ENCODE measurements around the gene PHTF1. TPM values are rescaled to one million over a fixed set of nuclear protein-coding genes. Genes with fewer than 3 reads are reported as not detected.
A peak's percentile ranks its signal among the peaks of the same experiment; 100 is the strongest.
"Not testable (repeated sequence)": the region's sequence is repeated elsewhere in the genome, so short reads cannot be mapped to it uniquely, and the experiment has no call there.

PHTF1 gene
- polyA plus RNA-seq, 3 donors = 21.9 to 27.0 (median 26.2) TPM

DNA sequence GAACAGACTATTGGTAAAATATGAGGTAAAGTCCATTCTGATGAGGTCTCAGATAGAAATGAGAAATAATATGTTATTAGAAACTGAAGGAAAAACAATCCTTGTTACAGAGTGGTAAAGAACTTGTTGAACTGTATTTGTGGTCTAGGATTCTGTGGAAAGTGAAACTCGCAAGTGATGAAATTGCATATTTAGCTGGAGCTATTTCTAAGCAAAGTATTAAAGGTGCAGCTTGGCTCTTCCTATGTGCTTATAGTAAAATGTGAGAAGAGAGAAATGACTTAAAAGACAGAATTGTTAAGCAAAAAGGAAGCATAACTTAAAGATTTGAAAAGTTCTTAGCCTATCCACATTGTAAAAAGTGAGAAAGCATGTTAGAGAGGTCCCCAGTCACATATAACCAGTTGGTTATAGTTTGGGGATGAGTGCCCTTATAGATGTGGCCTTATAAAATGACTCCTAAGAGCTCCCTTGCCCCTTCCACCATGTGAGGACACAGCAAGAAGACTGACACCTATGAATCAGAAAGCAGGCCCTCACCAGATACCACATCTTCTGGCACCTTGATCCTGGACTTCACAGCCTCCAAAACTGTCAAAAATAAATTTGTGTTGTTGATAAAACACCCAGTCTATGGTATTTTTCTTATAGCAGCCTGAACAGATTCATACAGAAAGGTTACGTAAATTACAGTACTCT lies 24.8 kb downstream of the PHTF1 start:
- DNase-seq = no peak

GRCh38 chr1:113732802-113733201 lies 26.5 kb downstream of the PHTF1 start:
- DNase-seq = no peak

GRCh38 chr1:113721010-113721409 lies 38.3 kb downstream of the PHTF1 start:
- no peak for DNase-seq

- not testable (repeated sequence) for DNase-seq
These were observed 40.7 kb downstream of the PHTF1 start for GRCh38 chr1:113718621-113719020.

- DNase-seq = not testable (repeated sequence)
These were observed 41.8 kb downstream of the PHTF1 start for GRCh38 chr1:113717506-113717905.

DNA sequence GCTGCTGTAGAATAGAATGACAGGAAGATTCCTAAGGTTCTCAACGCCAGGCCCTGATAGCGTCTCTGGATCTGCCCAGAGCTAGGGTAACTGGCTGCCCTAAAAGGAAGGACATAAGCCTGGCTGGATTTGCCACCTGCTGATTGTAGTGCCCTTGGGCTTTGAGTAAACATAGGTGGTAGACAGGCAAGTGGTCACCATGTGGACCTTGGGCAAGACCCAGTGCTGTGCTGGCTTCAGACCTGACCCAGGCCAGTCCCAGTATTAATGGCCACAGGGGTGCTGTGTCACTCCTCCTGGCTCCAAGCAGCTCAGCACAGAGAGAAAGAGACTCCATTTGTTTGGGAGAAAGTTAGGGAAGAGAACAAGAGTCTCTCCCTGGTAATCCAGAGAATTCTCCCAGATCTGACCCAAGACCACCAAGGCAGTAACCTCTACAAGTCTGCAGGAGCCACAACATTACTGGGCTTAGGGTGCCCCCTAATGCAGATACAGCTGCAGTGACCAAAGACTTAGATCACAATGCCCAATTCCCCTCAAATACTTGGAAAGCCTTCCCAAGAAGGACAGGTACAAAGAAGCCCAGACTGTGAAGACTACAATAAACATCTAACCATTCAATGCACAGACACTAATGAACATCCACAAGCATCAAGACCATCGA lies 44.5 kb downstream of the PHTF1 start:
- DNase-seq = no peak

DNA sequence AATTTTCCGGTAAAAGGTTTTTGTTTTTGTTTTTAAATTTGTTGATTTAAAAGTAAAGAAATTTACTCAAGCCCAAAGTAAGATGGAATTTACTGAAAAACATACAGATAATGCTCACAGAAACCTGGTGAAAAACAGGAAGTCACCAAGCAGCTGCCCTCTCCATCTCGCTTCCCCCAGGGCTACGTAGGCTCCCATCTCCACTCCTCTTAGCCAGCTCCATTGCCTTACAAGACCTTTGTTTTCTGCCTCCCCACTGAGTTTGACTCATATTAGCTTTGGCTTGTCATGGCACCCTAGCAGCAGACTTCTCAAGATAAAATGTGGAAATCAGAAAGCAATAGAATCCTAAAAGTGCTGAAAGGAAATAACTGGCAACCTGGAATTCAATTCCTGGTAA lies 57.9 kb downstream of the PHTF1 start:
- no peak for DNase-seq

- DNase-seq = no peak
These were observed 64.4 kb downstream of the PHTF1 start for GRCh38 chr1:113694910-113695309.

- no peak for DNase-seq
These were observed 66.4 kb downstream of the PHTF1 start for GRCh38 chr1:113692824-113693431.

DNA sequence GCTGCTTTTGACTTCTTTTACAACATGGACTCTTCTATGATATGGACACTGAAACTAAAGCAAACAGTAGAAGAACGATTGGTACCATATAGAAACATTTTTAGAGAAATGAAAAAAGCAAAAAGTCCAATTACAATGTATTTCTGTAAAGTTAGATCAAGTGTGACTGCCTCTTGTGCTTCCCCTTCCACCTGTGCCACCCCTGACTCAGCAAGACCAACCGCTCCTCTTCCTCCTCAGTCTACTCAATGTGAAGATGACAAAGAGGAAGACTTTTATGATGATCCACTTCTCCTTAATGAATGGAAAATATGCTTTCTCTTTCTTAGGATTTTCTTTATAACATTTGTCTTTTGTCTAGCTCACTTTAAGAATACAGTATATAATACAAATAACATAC lies 66.9 kb downstream of the PHTF1 start:
- no peak for DNase-seq

- DNase-seq = no peak
These were observed 68.1 kb downstream of the PHTF1 start for GRCh38 chr1:113691184-113691583.

GRCh38 chr1:113686891-113687618 lies 72.2 kb downstream of the PHTF1 start:
- no peak for DNase-seq

GRCh38 chr1:113684153-113684541 lies 75.1 kb downstream of the PHTF1 start:
- no peak for DNase-seq

DNA sequence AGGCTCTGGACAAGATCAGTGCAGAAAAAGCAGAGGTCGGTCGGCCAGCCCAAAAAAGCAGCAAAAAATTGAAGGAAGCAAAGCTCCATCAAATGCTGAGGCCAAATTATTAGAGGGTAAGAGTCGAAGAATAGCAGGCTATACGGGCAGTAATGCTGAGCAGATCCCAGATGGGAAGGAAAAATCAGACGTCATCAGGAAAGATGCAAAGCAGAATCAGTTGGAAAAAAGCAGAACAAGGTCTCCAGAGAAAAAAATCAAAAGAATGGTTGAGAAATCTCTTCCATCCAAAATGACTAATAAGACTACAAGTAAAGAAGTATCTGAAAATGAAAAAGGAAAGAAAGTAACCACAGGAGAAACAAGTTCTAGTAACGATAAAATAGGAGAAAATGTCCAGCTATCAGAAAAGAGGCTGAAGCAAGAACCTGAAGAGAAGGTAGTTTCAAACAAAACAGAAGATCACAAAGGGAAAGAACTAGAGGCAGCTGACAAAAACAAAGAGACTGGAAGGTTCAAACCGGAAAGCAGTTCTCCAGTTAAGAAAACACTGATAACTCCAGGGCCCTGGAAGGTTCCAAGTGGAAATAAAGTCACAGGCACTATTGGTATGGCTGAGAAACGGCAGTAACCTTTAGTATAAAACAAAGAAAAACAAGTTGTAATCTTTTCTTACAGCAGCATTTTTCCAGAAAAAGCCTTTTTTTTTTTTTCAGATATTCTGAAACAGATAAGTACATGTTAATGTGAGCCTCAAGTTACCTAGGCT lies 75.7 kb downstream of the PHTF1 start:
- DNase-seq = no peak

DNA sequence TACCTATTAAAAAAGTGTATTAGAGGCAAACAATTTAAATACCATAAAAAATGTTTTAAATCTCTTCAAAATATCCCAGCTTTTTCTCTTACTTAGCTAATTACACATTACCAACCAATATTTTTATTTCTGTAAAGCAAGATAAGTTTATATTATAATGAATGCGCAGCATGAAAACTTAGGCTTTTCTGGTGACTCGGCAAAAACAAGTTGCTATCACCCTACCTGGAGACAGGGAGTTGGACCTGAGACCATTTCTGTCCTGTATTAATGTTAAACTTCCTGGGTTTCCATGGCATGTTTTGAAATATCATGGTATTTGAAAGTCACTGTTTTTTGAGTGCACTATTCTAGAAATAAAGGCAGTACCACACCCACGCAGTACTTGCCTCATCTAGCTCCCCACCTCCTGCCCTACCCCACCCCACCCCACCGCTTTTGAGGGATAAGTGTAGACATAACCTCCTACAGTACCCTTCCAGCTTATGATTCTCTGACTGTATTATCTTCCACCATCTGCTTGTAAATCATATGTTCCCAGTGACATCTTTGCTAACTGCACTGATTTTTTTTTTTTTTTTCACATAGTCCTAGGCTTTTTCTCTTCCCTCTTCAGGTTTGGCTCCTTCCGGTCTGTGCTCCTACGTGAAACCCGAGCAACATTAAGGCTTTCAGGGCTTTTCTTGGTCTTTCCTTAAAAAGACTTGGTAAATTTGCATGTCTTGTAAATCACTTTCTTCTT lies 77.5 kb downstream of the PHTF1 start:
- DNase-seq = no peak

DNA sequence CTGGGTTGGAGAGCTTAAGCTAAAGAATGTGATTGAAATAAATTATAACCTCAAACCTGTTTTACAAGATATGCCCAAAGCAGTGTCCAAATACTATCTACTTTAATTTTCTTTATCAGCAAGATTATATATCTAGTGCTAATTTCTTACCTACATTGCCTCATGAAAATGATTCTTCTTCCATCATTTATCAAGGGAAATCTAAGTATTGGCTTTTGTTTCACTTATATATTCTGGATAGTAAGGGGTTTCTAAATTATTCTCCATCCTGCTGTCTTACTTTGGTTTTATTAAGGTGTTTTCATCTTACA lies 81.2 kb downstream of the PHTF1 start:
- no peak for DNase-seq

DNA sequence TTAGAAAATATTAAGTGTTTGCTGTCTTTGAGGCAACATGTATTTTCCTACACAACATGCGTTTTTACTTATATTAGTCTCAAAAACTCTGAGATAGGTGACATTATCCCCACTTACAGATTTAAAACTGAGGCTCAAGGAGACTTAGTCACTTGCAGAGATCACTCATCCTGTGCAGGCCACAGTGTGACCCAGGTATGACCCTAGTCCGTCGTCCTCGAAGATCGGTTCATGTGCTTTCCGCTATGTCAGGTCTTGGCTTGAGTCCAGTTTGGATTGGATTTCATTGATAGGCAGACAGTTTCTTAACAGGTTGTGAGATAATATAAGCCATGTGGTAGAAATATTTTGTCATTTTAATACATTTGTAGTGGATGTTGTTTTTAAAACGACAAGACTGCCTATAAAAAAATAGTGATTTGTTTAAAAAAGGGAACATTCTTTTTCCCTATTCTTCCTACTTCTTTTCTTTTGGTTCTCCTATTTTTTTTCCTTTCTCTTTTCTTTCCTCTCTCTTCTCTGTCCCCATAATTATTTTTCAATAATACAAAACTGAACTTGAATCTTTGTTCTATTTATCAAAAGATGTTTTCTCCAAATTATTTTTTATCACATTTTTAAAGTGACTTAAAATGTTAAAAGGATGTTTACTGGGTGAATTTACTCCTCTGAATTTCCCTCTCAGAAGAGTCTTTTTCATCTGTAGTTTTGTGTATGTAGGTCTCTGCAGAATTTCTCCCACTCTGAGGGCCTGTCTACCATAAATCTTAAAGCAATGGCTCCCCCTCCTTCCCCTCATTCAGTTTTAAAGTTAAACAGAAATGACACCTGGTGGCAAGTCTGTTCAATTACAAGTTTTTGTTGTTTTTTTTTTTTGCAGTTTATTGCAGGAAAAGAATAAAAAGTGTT lies 81.8 kb downstream of the PHTF1 start:
- peak; percentile 77 for DNase-seq

DNA sequence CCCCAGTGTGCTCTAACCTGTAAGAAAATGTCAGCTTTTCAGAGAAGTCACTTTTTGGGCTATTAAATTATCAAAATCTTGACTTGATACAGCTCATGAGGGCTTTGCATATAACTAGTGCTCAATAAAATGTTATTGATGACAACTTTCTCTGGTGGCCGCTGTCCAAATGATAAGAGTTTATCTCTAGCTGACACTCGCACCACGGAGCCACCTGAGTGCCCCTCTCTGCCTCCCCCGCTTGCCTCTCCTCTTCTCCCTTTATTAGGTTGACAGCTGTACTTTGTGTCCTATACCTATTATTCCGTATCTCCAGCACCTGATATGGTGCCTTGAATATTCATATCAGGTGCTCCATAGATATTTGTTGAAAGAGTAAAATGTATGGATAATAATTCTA lies 82.8 kb downstream of the PHTF1 start:
- no peak for DNase-seq

GRCh38 chr1:113675302-113675701 lies 84.0 kb downstream of the PHTF1 start:
- DNase-seq = no peak

GRCh38 chr1:113674591-113674990 lies 84.7 kb downstream of the PHTF1 start:
- DNase-seq = no peak
